HG02759 (cell line): ENCODE data around the gene COX7A1.

ENCODE experiments used
- ATAC-seq: cut with Tn5 transposase; IDR thresholded peaks from one replicate; pipeline ENCODE4 v1.9.1; 2021; ENCODE audit warnings: mild to moderate bottlenecking, moderate library complexity; ENCODE audit not compliant: unreplicated experiment

The COX7A1 gene

GRCh38 chr19:36113425-36113824, 38.8 kb downstream of the COX7A1 start:
- no peak for ATAC-seq

- no peak for ATAC-seq
Measured at GRCh38 chr19:36112678-36113077, 39.6 kb downstream of the COX7A1 start.

GRCh38 chr19:36111200-36111539, 41.1 kb downstream of the COX7A1 start:
- no peak for ATAC-seq

GRCh38 chr19:36110487-36111199, 41.6 kb downstream of the COX7A1 start, which contains the start of gene OVOL3:
Gene OVOL3 (plus strand): TSS chr19:36111143. CDS start chr19:36111203, 60 bp downstream.
- no peak for ATAC-seq

- ATAC-seq = no peak
Measured at GRCh38 chr19:36108684-36109083, 43.6 kb downstream of the COX7A1 start.

GRCh38 chr19:36106991-36107390, 45.3 kb downstream of the COX7A1 start:
- no peak for ATAC-seq

- ATAC-seq = no peak
Measured at GRCh38 chr19:36106441-36106840, 45.8 kb downstream of the COX7A1 start.

- ATAC-seq = no peak
Measured at GRCh38 chr19:36103842-36104552, 48.2 kb downstream of the COX7A1 start.

GRCh38 chr19:36103040-36103626, 49.1 kb downstream of the COX7A1 start:
- no peak for ATAC-seq

- ATAC-seq = no peak
Measured at GRCh38 chr19:36101550-36102327, 50.5 kb downstream of the COX7A1 start.
